Astrocyte of the hippocampus (primary cell): ENCODE measurements around the gene GALNT16.
"Not testable (repeated sequence)": the region's sequence is repeated elsewhere in the genome, so short reads cannot be mapped to it uniquely, and the experiment has no call there.

Experiments used
- DNase-seq: peaks from one replicate; pipeline ENCODE4 v3.0.0; 2011; ENCODE audit warnings: low read depth, low spot score

Gene GALNT16

DNA sequence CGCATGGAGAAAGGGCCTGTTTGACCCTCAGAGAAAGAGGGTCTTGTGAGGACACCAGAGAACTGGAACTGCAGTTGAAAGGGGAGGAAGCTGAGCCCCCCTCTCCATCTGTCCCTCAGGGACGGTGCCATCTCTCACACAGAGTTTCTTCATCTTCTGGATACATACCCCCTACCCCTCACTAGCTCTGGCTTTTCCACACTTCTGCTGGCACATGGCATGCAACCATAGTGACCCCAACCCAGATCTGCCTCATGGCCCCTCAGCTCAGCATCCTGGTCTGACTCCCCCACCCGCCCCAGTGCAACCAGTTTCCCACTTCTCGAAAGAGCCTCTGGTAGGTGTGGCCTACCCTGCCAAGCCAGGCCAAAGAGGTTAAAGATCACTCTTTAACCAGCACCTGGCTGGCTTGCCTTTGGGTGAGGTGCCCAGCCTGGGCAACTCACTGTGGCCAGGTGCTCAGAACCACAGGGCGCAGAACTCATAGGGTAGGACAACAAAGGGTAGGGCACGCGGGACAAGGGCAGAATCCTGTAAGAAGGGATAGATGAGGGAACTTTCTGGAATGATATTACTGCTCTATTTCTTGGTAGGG, 25.8 kb downstream of the GALNT16 start:
- DNase-seq = no peak

DNA sequence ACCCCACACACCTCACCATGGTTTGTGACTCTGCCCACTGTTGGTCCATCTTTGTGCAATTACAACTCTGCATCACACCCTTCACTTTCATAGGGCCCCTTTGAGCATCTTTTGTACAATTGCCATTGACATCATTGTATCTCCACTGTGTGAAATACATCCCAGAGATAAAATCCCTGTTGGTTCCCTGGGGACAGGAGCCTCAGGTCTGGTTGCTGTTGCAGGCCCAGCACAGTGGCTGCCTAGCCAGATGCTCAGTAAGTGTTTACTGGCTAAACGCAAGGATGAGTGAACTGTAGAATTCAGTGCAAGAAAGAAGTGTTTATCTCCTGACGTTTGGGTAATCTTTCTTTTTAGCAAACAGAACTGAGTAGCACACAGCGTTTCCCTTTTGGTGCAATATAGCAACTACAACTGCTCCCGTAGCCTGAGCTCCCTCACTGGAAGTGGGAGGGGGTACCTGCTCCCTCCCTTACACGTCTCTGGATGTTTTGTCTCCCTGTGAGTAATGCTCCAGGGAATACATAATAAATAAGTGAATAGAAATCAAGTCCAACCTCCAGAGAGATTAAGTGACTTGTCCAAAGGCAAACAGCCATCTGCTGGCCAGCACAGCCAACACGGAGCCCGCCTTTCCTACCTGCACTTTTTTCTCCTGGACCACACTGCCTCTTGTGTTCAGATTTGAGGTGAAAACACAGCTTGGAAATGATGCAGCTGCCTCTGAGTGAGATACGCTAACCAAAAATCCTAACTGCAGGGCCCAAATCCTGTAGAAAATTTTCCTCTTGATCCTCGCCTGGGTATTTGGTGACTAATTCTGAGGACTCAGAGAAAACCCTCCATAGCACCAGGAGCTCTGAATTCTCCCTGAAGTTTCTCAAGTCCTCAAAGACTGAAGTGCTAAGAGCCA, 27.4 kb downstream of the GALNT16 start:
- peak; percentile 53 for DNase-seq

DNA sequence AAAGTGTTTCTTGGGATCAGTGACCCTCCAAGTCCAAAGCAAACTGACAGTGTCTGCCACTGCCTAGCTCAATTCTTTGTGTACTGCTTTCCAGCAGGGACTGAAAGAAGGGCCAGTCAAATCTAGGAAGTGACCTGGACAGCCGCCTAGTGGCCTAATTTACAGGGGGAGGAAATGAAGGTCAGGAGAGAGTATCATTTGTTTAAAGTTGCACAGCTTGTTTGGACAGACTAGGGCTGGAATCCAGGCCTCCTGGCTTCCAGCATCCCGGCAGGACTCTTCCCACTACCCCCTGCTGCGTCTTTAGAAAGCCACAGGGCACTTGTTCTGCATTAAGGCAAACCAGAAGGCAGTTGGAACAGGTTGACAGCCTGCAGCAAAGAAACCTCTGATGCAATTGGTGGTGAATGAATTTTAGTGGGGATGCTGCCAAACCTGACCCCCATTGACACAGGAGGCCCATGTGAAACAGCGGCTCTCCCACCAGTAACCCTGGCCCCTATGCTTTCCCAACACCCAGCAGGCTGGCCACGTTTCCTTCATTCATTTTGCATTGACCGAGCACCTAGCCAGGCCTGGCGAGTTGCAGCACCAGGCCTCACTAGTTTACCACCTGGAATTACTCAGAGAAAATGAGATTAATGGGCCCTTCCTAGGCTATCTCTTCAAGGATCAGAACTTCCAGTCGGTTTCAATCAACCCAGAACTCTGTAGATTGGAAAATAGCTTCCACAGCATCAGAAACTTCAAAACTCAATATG, 28.2 kb downstream of the GALNT16 start:
- peak; percentile 73 for DNase-seq

DNA sequence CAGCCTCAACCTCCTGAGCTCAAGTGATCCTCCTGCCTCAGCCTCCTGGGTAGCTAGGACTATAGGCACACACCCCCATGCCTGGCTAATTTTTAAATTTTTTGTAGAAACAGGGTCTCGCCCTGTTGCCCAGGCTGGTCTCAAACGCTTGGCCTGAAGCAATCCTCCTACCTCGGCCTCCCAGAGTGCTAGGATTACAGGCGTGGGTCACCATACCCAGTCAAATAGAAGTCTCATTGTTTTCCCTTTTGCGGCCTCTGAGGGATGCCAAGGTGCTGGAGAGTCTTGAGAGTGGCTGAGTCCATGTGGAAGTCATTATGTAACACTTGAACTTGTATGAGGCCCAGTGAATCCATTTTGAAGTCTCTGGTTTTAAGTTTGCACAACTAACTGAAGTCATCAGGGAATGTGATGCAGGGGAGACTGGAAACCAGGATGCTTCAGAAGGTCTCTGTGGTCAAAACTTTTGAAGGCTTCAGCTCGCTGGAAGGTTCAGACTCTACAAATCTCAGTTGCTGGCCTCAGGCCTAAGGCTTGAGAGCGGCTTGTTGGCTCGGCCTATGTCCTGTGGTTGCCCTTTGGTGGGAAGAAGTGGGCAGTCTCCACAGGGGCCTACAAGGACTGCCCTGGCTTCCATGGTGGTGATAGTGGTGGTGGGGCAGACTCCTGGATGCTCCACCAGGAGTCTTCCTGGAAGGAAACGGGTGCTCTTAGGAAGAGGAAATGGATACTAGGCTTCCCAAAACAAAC, 29.2 kb downstream of the GALNT16 start:
- no peak for DNase-seq

DNA sequence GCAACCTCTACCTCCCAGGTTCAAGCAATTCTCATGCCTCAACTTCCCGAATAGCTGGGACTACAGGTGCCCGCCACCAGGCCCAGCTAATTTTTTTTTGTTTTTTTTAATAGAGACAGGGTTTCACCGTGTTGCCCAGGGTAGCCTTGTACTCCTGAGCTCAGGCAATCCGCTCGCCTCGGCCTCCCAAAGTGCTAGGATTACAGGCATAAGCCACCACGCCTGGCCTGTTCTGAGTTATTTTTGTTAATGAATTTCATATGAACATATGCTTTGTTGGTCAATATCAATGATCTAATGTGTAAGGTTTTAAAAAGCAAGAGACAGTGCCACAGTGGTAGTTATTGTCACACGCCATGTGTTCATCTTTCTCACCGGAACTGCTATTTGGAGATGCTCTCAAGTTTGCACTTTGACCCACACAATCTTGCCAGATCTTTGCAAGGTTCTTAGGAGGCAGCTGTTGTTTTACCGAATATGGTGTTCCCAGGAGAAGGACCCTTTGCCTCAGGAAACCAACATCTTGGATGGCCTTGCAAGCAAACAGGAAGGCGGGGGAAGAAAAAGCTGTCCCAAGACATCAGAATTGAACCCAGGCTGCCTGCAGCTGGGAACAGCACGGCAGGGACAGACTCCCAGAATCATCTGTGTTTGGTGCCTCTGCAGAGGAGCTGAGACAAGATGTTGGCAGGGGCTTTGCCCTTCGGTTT, 30.0 kb downstream of the GALNT16 start:
- no peak for DNase-seq

DNA sequence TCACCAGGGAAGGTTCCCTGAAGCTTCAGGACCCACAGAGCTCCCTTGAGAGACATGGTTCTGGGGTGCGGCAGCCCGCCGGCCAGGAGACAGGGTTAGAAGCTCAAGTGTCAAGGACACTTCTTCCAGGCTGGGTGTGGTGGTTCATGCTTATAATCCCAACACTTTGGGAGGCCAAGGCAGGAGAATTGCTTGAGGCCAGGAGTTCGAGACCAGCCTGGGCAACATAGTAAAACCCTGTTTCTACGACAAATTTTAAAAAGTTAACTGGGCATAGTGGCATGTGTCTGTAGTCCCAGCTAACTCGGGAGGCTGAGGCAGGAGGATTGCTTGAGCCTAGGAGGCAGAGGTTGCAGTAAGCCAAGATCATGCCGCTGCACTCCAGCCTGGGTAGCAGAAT, 30.9 kb downstream of the GALNT16 start:
- not testable (repeated sequence) for DNase-seq

DNA sequence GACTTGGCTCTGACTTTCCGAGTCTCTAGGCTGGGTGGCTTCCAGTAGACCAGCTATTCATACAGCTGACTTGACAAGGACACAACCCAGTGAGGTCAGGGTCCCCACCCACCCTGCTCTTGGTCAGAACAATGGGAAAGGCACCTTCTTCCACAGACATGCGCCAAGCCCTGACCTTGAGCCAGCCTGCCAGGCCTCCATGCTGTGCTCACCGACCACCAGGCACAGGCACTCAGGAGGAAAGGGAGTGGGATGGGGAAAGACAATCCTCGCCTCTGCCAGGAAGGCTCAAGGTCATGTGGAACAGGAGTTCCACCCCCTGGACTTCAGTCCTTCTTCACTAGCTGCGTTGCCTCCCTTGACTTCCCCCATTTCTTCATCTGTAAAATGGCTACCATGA, 31.4 kb downstream of the GALNT16 start:
- no peak for DNase-seq

DNA sequence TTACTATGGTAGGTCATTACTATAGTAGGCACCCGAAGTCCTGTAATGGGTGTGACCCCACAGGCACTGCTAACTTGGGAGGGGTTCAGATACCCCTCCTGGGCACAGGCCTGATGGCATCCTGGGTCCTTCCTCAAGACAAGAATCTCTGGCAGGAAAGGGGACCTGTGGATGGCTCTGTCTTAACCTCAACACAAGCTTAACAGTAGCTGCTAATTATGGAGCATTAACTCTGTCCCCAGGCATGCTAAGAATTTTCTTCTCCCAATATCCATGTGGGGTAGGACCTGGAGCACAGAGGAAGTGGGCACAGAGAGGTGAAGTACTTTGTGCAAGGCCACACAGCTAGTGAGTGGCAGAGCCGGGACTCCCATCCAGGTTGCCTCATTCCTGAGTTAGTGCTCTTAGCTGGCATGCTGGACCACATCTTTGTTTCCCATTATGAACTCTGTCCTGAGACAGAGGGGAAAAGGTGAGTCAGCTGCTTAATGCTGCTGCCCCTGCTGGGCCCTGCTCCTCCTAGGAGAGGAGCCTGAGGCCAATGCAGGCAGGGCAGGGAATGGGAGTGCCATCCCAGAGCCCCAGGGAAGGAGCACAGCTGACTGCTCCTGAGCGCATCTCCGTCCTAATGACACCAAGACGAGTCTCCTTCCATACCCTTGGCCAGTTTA, 32.1 kb downstream of the GALNT16 start:
- DNase-seq = peak; percentile 61

DNA sequence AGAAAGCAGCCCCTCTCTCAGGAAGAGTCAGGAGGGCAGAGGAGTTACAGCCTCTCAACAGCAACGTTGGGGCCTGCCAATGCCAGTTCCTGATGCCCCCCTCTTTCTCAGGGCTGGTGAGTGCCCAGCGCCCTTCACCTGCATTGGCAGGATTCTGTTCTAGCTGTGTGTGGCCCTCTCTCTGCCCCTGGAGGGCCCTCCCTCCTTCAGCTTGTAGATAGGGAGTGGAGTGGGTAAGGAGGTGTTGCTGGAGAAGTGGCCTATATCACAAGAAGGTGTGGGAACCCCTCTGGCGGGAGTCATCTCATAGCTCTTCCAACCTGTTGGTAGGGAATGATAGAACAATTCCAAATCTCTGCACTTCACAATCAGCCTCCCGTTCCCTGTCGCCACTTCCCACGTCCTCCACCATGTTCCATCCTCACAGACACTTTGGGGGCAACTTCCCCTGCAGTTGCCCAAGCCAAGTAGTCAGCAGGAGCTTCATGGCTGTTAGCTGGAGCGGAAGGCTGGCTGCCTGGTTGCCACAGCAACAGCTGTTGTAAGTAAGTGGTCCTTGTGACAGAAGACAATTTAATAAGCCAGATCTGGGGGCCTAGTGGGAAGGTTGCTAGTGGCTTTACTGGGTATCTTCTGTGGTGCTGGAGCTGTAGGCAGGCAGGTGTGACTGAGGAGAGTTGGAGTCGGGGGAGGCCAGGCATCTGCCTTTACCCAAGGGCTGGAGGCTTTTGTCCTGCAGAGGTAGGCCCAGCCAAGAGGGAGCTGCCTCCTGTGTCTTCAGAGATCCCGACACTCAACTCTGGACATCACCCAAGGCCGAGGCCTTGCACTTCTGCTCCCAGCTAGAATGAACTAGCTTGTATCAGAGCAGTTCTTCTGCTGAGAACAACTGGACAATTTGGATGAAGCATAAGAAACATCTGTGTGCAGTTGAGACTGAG, 38.4 kb downstream of the GALNT16 start:
- no peak for DNase-seq

DNA sequence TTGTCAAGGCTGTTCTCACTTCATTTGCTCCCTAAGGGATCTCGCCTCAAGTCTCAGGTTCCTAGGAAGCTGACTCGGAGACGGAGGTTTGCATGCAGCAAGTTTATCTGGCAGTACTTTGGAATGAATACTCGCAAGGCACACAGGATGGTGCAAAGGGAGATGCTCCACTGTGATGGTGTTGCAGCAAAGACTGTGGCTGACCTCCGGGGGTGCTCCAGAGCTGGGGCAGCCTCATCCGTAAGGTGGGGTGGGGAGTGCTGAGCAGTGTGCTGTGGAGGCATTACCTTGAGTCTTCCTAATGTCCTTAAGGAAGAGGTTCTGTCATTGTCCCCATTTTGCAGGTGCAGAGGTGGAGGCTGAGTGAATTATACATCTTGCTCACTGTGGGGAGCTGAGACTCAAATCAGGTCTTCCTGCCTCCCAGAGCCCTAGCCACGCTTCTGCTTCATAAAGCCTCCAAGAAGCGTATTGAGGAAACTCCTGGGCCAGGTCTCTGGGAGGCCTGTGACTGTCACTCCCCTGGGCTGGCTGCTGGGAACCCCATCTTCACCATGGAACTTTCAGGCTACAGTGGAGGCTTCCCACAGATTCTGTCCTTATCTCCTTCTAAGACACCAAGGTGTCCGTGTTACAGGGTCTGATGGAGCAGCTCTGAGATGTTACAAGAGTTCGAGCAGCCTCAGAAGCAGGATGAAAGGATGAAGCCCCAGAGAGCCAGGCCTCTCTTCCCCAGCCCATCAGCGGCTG, 39.5 kb downstream of the GALNT16 start:
- no peak for DNase-seq

DNA sequence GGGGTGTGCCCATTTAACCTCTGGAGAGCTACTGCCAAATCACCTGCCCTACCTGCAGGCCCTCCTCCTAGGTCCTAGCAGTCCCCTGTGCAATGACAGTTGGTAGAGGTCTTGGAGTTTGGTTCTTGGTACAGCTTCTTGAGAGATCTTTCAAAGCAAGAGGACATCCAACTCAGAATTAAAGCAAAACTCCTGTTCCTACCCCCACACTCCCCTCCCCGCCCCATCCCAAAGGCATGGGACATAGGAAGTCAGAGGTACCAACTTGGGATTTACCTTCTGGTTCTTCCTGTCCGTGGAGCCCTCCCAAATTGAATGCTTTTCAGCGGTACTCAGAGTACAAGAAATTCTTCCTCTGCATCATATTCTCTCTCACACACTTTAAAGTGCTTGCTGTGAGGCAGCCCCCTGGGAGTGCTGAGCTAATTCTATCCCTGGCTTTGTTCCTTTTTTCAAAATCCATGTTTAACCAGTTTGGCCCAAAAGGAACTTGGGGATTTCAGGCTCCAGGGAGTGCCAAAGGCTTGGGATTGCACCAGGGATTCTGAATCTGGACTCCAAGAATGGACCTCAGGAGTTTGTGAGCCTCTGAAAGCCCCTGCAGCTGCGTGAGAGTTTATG, 40.8 kb downstream of the GALNT16 start:
- no peak for DNase-seq

DNA sequence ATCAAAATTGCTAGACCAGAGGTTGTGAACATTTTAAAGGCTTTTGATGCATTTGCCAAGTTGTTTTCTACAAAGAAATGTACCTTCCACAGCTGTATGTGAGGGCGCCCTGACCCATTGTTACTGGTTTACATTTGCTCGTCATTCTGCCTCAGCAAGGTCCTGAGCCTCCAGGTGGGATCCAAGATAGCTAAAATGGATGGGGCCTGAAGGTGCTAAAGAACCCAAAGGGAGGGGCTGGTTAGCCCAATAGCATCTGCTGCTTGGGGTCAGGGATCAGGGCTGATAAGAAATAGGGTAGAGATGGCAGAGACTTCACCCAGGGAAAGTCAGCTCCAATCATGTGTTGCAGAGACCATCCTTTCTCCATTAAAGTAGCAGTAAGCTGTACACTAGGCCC, 43.1 kb downstream of the GALNT16 start:
- no peak for DNase-seq

DNA sequence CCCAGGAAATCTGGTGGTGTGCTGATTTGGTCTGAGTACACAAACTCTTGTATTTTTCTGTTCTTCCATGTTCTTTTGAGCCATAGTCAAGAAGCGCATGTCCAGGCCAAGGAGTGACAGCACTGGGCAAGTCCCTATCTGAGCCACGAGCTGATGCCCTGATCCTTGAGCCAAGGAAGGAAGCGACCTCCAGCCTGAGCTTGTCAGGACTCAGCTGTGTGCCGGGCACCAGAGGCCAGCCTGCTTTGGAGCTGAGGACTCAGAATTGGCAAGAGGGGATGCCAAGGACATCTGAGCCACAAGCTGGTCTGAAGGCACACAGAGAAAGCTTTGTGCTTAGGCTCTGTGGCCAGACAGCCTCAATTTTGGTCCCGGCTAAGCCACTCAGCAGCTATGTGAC, 52.6 kb downstream of the GALNT16 start:
- DNase-seq = no peak

DNA sequence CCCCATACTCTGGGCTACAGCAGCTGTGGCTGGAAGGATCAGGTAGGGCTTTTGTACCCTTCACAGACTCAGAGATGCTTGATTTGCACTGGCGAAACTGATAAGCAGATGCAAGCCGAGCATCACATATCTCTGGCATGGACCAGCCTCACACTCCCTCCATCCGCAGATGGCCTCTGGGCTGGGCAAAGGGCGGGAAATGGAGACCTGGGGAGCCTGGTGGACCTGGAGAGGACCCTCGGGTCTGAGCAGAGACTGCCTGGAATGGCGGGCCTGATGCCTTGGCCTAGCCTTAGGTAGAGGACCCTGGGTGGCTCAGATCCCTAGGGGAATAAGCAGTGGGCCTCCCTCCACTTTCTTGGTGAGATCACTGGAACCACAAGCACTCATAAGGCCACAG, 53.2 kb downstream of the GALNT16 start:
- DNase-seq = no peak

DNA sequence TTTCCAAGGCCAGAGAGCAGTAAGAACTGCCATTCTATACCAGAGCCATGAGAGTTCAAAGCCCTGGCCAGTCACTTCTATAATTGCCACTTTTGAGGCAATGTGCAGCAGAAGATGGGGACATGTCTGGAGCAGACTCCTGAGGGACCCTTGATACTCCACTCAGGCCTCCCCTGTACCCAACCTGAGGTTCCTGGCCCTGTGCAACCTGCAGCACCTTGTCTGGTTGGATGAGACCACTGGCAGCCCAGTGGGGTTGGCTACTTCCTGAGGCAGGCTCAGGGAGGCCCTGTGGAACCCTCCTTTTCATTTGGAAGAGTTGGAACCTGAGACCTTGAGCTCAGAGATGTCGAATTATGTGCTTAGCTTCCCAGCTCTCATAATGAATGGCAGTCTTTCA, 54.4 kb downstream of the GALNT16 start:
- DNase-seq = no peak

DNA sequence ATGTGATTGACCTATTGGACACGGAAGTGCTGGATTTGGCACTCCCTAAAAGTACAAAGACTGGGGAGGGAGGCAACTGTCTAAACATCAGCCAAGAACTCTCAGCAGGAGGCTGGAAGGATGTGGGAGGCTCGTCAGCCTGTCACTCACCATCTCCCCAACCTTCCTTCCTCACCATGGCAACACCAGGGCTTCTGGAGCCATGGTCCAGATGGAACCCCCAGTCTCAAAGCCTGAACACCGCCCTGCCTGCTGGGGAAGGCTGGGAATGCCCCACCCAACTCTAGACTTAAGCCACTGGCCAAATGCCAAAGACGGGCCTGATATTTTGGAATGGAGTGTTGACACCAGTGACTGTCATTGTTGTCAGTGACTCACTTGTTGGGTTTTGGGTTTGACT, 55.3 kb downstream of the GALNT16 start:
- DNase-seq = peak; percentile 16

DNA sequence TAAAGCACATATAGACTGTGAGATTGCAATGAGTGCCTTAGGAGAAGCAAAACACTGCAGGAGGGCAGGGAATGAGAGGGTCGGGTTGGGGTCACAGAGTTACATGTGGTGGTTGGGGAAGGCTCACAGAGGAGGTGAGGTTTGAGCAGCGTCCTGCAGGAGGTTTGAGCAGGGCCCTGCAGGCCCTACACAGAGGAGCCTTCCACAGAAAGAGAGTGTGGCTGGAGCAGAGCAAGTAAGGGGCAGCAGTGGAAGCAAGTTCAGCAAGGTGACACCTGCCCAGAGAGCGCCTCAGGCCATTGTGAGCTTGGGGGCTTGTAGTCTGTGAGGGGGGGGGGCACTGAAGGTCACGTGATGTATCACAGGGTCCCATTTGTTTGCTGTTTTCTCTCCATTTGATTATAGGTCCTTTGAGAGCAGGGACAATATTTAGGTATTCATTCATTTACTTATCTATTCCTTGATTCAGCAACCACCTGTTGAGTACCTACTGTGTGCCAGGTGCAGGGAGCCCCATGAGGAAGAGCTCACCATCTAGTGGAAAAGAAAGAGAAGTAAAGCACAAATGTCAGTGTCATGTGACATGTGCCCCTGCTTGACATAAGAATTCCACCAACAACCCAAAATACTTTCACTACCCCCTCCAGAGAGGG, 56.6 kb downstream of the GALNT16 start:
- no peak for DNase-seq
